Stimulated activated naive CD8-positive, alpha-beta T cell treated with anti-CD3 and anti-CD28 coated beads, Interleukin-15, Interleukin-2, amounts not matched to agents 100 U/mL and 50 U/mL, for 24 hours (primary cell): ENCODE data around the gene EMD.
"Not testable (repeated sequence)": the region's sequence is repeated elsewhere in the genome, so short reads cannot be mapped to it uniquely, and the experiment has no call there.

Source experiments
- ATAC-seq: fragments of 150-1000 bp; cut with Tn5 transposase; one replicate; pipeline ENCODE4 v1.10.0; 2021
- DNase-seq: peaks from one replicate; pipeline ENCODE4 v3.0.0; 2021

EMD gene

GRCh38 chrX:154371017-154371788 lies 7.9 kb upstream of the EMD start:
- ATAC-seq (peak; percentile 55), DNase-seq (peak; percentile 92)

- peak; percentile 1 for ATAC-seq
- DNase-seq = no peak
These were observed 7.2 kb upstream of the EMD start for GRCh38 chrX:154371789-154372300.

- DNase-seq = peak; percentile 55
- no peak for ATAC-seq
These were observed 6.5 kb upstream of the EMD start for GRCh38 chrX:154372612-154373022.

- peak; percentile 30 for DNase-seq
These were observed 5.5 kb upstream of the EMD start for GRCh38 chrX:154373340-154374306.

GRCh38 chrX:154374313-154375155 lies 4.6 kb upstream of the EMD start, which contains the start of gene FLNA:
FLNA (minus strand) TSS chrX:154374634; CDS start chrX:154371245, 3,389 bp downstream.
- ATAC-seq (no peak), DNase-seq (peak; percentile 53)

More at GRCh38 chrX:154373340-154374306, 5.5 kb upstream of the EMD start:
- ATAC-seq = no peak

- DNase-seq (no peak), ATAC-seq (no peak)
These were observed 4.0 kb upstream of the EMD start for GRCh38 chrX:154375156-154375504.

GRCh38 chrX:154376774-154377173 lies 2.3 kb upstream of the EMD start:
- ATAC-seq = no peak
- DNase-seq = no peak

- peak; percentile 93 for DNase-seq
These were observed 866 bp upstream of the EMD start for GRCh38 chrX:154378059-154378798.

GRCh38 chrX:154379569-154379951 lies 465 bp downstream of the EMD start:
- DNase-seq (no peak), ATAC-seq (no peak)

More at GRCh38 chrX:154378059-154378798, 866 bp upstream of the EMD start:
- ATAC-seq = peak; percentile 1

GRCh38 chrX:154380153-154380552 lies 1.1 kb downstream of the EMD start:
- no peak for ATAC-seq
- DNase-seq = no peak

GRCh38 chrX:154380787-154381186 lies 1.7 kb downstream of the EMD start:
- ATAC-seq (no peak), DNase-seq (no peak)

- DNase-seq (no peak), ATAC-seq (no peak)
These were observed 2.2 kb downstream of the EMD start for GRCh38 chrX:154381271-154381670.

- DNase-seq = no peak
- no peak for ATAC-seq
These were observed 3.5 kb downstream of the EMD start for GRCh38 chrX:154382483-154383069.

GRCh38 chrX:154383359-154384283 lies 4.5 kb downstream of the EMD start:
- no peak for DNase-seq
- ATAC-seq = no peak

- DNase-seq (no peak), ATAC-seq (no peak)
These were observed 5.3 kb downstream of the EMD start for GRCh38 chrX:154384284-154384892.

GRCh38 chrX:154388094-154388493 lies 9.0 kb downstream of the EMD start:
- ATAC-seq = peak; percentile 41
- not testable (repeated sequence) for DNase-seq

- peak; percentile 14 for ATAC-seq
- DNase-seq = not testable (repeated sequence)
These were observed 9.6 kb downstream of the EMD start for GRCh38 chrX:154388649-154389048.

- not testable (repeated sequence) for DNase-seq
- peak; percentile 73 for ATAC-seq
These were observed 11.0 kb downstream of the EMD start for GRCh38 chrX:154389812-154390747.
